CD14-positive monocyte (primary cell): ENCODE results near the gene C3orf52. TPM values are rescaled to one million over a fixed set of nuclear protein-coding genes. Genes with fewer than 3 reads are reported as not detected.

Source experiments
- DNase-seq, 3 donors: peaks; one replicate each; pipeline ENCODE4 v3.0.0-alpha.2; 2011 to 2022
- H2AFZ ChIP-seq: 2 replicates; pipeline ENCODE4 v1.6.0; 2012; ENCODE audit warnings: mild to moderate bottlenecking, low read depth, low read length, inconsistent platforms; ENCODE audit not compliant: insufficient read depth, poor library complexity, severe bottlenecking
- H3K27ac ChIP-seq, 2 donors: 1 replicate in 1 of 2; 2 replicates in 1 of 2; pipeline ENCODE4 v1.5.1; 2012 to 2013; ENCODE audit warnings: low read length in 2 of 2, control low read depth in 1 of 2, inconsistent platforms in 1 of 2, low read depth in 1 of 2, mild to moderate bottlenecking in 1 of 2
- H3K27me3 ChIP-seq, 2 donors: one replicate each; pipeline versions ENCODE4 v1.6.0 to v1.6.1; 2011 to 2013; ENCODE audit warnings: low read length in 2 of 2; ENCODE audit not compliant: control insufficient read depth in 2 of 2, insufficient read depth in 2 of 2
- H3K36me3 ChIP-seq, 2 donors: replicated peaks in 1 of 2; 1 replicate in 1 of 2; 2 replicates in 1 of 2; pipeline versions ENCODE4 v1.5.1 to v1.6.1; 2012 to 2013; ENCODE audit warnings: low read length in 2 of 2, control low read depth in 1 of 2, inconsistent platforms in 1 of 2, mild to moderate bottlenecking in 1 of 2; ENCODE audit not compliant: insufficient read depth in 2 of 2, control insufficient read depth in 1 of 2
- H3K4me1 ChIP-seq, 2 donors: 1 replicate in 1 of 2; 2 replicates in 1 of 2; pipeline versions ENCODE4 v1.5.1 to v1.6.1; 2012 to 2013; ENCODE audit warnings: low read length in 2 of 2, control low read depth in 1 of 2, inconsistent platforms in 1 of 2, mild to moderate bottlenecking in 1 of 2, moderate library complexity in 1 of 2; ENCODE audit not compliant: insufficient read depth in 2 of 2, control insufficient read depth in 1 of 2
- H3K4me2 ChIP-seq: replicated peaks from 2 replicates; pipeline ENCODE3; 2012; ENCODE audit warnings: low read length, moderate library complexity, mild to moderate bottlenecking; ENCODE audit not compliant: poor library complexity, severe bottlenecking; ENCODE audit errors: extremely low read depth
- H3K4me3 ChIP-seq, 3 experiments: fragments of 200-600 bp in 1 of 3; sonication (generic) in 1 of 3; replicated peaks in 1 of 3; 1 replicate in 2 of 3; 2 replicates in 1 of 3; pipeline ENCODE4 v1.5.1; 2011 to 2013; ENCODE audit warnings: low read length in 3 of 3, mild to moderate bottlenecking in 3 of 3, control low read depth in 2 of 3, low read depth in 2 of 3, inconsistent platforms in 1 of 3, moderate library complexity in 1 of 3
- H3K79me2 ChIP-seq: 2 replicates; pipeline ENCODE4 v1.6.0; 2012; ENCODE audit warnings: mild to moderate bottlenecking, control low read depth, inconsistent platforms, low read length, moderate library complexity; ENCODE audit not compliant: insufficient read depth
- H3K9ac ChIP-seq: 2 replicates; pipeline ENCODE4 v1.6.0; 2017; ENCODE audit warnings: low read length, mild to moderate bottlenecking; ENCODE audit not compliant: insufficient read depth, poor library complexity, severe bottlenecking
- H3K9me3 ChIP-seq, 2 donors: replicated peaks in 1 of 2; 1 replicate in 1 of 2; 2 replicates in 1 of 2; pipeline versions ENCODE4 v1.5.1 to v1.6.1; 2012 to 2013; ENCODE audit warnings: low read length in 2 of 2, control low read depth in 1 of 2; ENCODE audit not compliant: control insufficient read depth in 1 of 2, insufficient read depth in 1 of 2
- H4K20me1 ChIP-seq: 2 replicates; pipeline ENCODE4 v1.6.0; 2012; ENCODE audit warnings: mild to moderate bottlenecking, low read length, control low read depth, moderate library complexity; ENCODE audit not compliant: insufficient read depth
- H3K27ac Mint-ChIP-seq, 7 donors: one replicate each; pipeline ENCODE4 v1.8.0; 2020; ENCODE audit warnings: mild to moderate bottlenecking in 7 of 7, mixed read lengths in 7 of 7, moderate library complexity in 6 of 7, inconsistent platforms in 2 of 7
- H3K27me3 Mint-ChIP-seq, 3 donors: one replicate each; pipeline ENCODE4 v1.8.0; 2021 to 2022; ENCODE audit warnings: low read depth in 3 of 3, mild to moderate bottlenecking in 3 of 3, mixed read lengths in 3 of 3, moderate library complexity in 3 of 3, inconsistent platforms in 1 of 3
- H3K36me3 Mint-ChIP-seq, 2 donors: one replicate each; pipeline ENCODE4 v1.8.0; 2020; ENCODE audit warnings: mixed read lengths in 2 of 2, inconsistent platforms in 1 of 2, mild to moderate bottlenecking in 1 of 2
- H3K4me1 Mint-ChIP-seq: one replicate; pipeline ENCODE4 v1.8.0; 2020; ENCODE audit warnings: mild to moderate bottlenecking, mixed read lengths
- H3K4me3 Mint-ChIP-seq, 2 donors: one replicate each; pipeline ENCODE4 v1.8.0; 2020; ENCODE audit warnings: mild to moderate bottlenecking in 2 of 2, mixed read lengths in 2 of 2, moderate library complexity in 1 of 2
- H3K9me3 Mint-ChIP-seq, 7 donors: one replicate each; pipeline ENCODE4 v1.8.0; 2020 to 2022; ENCODE audit warnings: mixed read lengths in 7 of 7, mild to moderate bottlenecking in 6 of 7, moderate library complexity in 6 of 7, inconsistent platforms in 2 of 7
- CTCF ChIP-seq: fragments of 200-600 bp; IDR thresholded peaks from one replicate; pipeline ENCODE4 v1.8.0; 2022; ENCODE audit warnings: antibody characterized with exemption, mild to moderate bottlenecking
- WGBS: methylation state at CpG from one replicate; pipeline ENCODE4 v1.1.5; 2013; ENCODE audit warnings: missing lambda C conversion rate; ENCODE audit not compliant: insufficient coverage; 5-methylcytosine and 5-hydroxymethylcytosine counted together
- intact Hi-C, 2 donors: fragments of 100-400 bp; cut with micrococcal nuclease; formaldehyde crosslinking; loops; one replicate each; pipeline versions ENCODE4 v1.15.0 to v1.15.1; 2023
- polyA plus RNA-seq, 3 donors: library from polyadenylated mRNA; depleted of rRNA in 1 of 3; unstranded in 2 of 3; stranded (reverse) in 1 of 3; fragments of 300-500 nt in 2 of 3; fragments of >200 nt in 1 of 3; fragmentation: Illumina TruSeq in 2 of 3; gene quantifications; 1 replicate in 2 of 3; 2 replicates in 1 of 3; pipeline ENCODE4 v1.2.3, GENCODE V29; 2012 to 2021

Gene C3orf52
- polyA plus RNA-seq, 3 donors = not detected

- WGBS = no CpG with 5 or more reads among the region's 1 CpG
Observed at GRCh38 chr3:112140584-112140983, 54.4 kb downstream of the C3orf52 start.

GRCh38 chr3:112141293-112141692 is 55.1 kb downstream of the C3orf52 start:
- Mint-ChIP-seq H3K4me1 (peaks cover 21% of the 10 kb centered on the region), H3K36me3 (no peaks in the 10 kb centered on the region), H3K27ac (no peak overlapping the region), H3K27me3 (no peaks in the 10 kb centered on the region), H3K4me3 (no peak overlapping the region), H3K9me3 (peaks cover 0 to 22% (median 11%) of the 10 kb centered on the region in 7 donors)
- no peak overlapping the region for H3K4me2 ChIP-seq
- H4K20me1 ChIP-seq = no peaks in the 10 kb centered on the region
- no peak overlapping the region for H3K4me3 ChIP-seq
- intact Hi-C loops = no loop called here
- H3K9ac ChIP-seq = no peak overlapping the region
- DNase-seq = no peak
- H3K4me1 ChIP-seq = peaks cover 8 to 15% of the 10 kb centered on the region in 2 donors
- no peaks in the 10 kb centered on the region for H3K36me3 ChIP-seq
- no peaks in the 10 kb centered on the region for H3K79me2 ChIP-seq
- WGBS = no CpG with 5 or more reads among the region's 2 CpGs
- no peaks in the 10 kb centered on the region for H3K27me3 ChIP-seq
- peaks cover 0 to 8% of the 10 kb centered on the region in 2 donors for H3K9me3 ChIP-seq
- H3K27ac ChIP-seq = no peak overlapping the region
- no peak overlapping the region for H2AFZ ChIP-seq
- no peak for TF ChIP-seq CTCF

More at GRCh38 chr3:112140584-112140983, 54.4 kb downstream of the C3orf52 start:
- no peaks in the 10 kb centered on the region for H3K36me3 ChIP-seq
- no peak for DNase-seq
- H4K20me1 ChIP-seq = no peaks in the 10 kb centered on the region
- H2AFZ ChIP-seq = no peak overlapping the region
- no peaks in the 10 kb centered on the region for H3K79me2 ChIP-seq
- H3K9ac ChIP-seq = no peak overlapping the region
- H3K27ac Mint-ChIP-seq = no peak overlapping the region
- no peak overlapping the region for H3K4me2 ChIP-seq
- no peaks in the 10 kb centered on the region for H3K27me3 Mint-ChIP-seq
- H3K4me3 Mint-ChIP-seq = no peak overlapping the region
- intact Hi-C loops = no loop called here
- H3K27ac ChIP-seq = no peak overlapping the region
- H3K9me3 Mint-ChIP-seq = peaks cover 0 to 18% (median 9%) of the 10 kb centered on the region in 7 donors
- H3K4me1 Mint-ChIP-seq = peaks cover 21% of the 10 kb centered on the region
- peaks cover 0 to 8% of the 10 kb centered on the region in 2 donors for H3K9me3 ChIP-seq
- TF ChIP-seq CTCF = no peak
- H3K4me1 ChIP-seq = peaks cover 8 to 15% of the 10 kb centered on the region in 2 donors
- H3K36me3 Mint-ChIP-seq = no peaks in the 10 kb centered on the region
- H3K4me3 ChIP-seq = no peak overlapping the region
- H3K27me3 ChIP-seq = no peaks in the 10 kb centered on the region
